WI38 (cell line): ENCODE results near the gene SPACA5B.
"Not testable (repeated sequence)": the region's sequence is repeated elsewhere in the genome, so short reads cannot be mapped to it uniquely, and the experiment has no call there.

Source experiments
- H3K4me3 ChIP-seq: 2 replicates; pipeline ENCODE4 v1.5.1; 2011; ENCODE audit warnings: low read depth, mild to moderate bottlenecking, control low read depth, low read length
- CTCF ChIP-seq: IDR thresholded peaks from 2 replicates; pipeline ENCODE4 v1.5.1; 2012; ENCODE audit warnings: low read depth, mild to moderate bottlenecking, control low read depth, low read length

SPACA5B gene

GRCh38 chrX:48130326-48130725, at the start of gene SPACA5B:
Gene SPACA5B (plus strand): TSS chrX:48130626. CDS start chrX:48130688, 62 bp downstream.
- H3K4me3 ChIP-seq: not testable (repeated sequence)

- peak; percentile 44; the same call in 1 of the 2 replicates for TF ChIP-seq CTCF
Measured at GRCh38 chrX:48083212-48083611, 47.2 kb upstream of the SPACA5B start.

GRCh38 chrX:48083706-48084105, 46.7 kb upstream of the SPACA5B start:
- no peak for TF ChIP-seq CTCF
- H3K4me3 ChIP-seq: no peak overlapping the region

More at GRCh38 chrX:48083212-48083611, 47.2 kb upstream of the SPACA5B start:
- no peak overlapping the region for H3K4me3 ChIP-seq

- H3K4me3 ChIP-seq: no peak overlapping the region
- TF ChIP-seq CTCF: no peak
Measured at GRCh38 chrX:48086082-48086481, 44.3 kb upstream of the SPACA5B start.

GRCh38 chrX:48090123-48090522, 40.3 kb upstream of the SPACA5B start:
- no peak for TF ChIP-seq CTCF
- no peak overlapping the region for H3K4me3 ChIP-seq

- not testable (repeated sequence) for H3K4me3 ChIP-seq
Measured at GRCh38 chrX:48092558-48092957, 37.9 kb upstream of the SPACA5B start.

GRCh38 chrX:48101443-48101842, 29.0 kb upstream of the SPACA5B start:
- H3K4me3 ChIP-seq: no peak overlapping the region
- no peak for TF ChIP-seq CTCF

- no peak overlapping the region for H3K4me3 ChIP-seq
- TF ChIP-seq CTCF: no peak
Measured at GRCh38 chrX:48102874-48103374, 27.5 kb upstream of the SPACA5B start.
